ENCODE results near the gene PQBP1. TPM values are rescaled to one million over a fixed set of nuclear protein-coding genes. Genes with fewer than 3 reads are reported as not detected.

Gene PQBP1
- total RNA-seq, 4 donors from 2014 or later, result 46.4 to 90.7 (median 70.3) TPM

DNA sequence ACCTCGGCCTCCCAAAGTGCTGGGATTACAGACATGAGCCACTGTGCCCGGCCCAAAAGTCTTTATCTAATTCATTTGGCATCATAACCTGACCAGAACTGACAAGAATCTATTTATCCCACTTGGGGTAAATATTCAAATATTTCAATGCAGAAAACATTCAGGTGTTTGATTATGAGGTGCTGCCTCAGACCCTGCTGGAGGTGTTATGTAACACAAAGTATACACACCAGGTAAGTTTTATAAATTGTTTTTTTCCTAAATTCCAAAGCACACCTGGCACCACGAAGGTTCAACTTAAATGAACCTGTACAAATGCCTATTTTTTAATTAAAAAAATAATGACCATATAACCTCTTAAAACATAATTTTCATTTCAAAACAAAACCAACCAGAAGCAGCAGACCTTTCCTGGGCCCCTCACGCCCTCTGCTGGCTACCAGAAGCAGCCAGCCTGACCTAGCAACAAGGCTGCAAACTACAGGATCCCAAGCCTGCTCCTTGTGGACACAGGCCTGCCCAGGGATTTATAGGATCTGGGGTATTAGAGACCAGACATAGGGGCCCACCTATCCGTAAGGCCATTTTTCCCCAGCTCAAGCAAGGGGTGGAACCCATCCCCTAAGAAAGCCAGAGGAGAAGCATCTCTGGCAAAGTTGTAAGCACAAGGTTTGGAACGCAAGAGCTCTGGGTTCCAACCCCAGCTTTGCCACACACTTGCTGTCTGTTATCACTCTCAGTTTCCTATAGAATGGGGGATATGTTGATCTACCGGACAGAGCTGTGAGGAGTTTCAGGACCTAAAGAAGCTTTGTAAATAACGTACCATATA is 48.0 kb downstream of the PQBP1 start:
- TF ChIP-seq, protein P1, sequence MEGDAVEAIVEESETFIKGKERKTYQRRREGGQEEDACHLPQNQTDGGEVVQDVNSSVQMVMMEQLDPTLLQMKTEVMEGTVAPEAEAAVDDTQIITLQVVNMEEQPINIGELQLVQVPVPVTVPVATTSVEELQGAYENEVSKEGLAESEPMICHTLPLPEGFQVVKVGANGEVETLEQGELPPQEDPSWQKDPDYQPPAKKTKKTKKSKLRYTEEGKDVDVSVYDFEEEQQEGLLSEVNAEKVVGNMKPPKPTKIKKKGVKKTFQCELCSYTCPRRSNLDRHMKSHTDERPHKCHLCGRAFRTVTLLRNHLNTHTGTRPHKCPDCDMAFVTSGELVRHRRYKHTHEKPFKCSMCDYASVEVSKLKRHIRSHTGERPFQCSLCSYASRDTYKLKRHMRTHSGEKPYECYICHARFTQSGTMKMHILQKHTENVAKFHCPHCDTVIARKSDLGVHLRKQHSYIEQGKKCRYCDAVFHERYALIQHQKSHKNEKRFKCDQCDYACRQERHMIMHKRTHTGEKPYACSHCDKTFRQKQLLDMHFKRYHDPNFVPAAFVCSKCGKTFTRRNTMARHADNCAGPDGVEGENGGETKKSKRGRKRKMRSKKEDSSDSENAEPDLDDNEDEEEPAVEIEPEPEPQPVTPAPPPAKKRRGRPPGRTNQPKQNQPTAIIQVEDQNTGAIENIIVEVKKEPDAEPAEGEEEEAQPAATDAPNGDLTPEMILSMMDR (IDR thresholded peaks at IDR 0.05), result peak; percentile 39 to 59 (median 48)
- TF ChIP-seq POLR2A (IDR thresholded peaks at IDR 0.05), result no peak
- Histone ChIP-seq H3K27ac (no peak overlapping the region), H3K36me3 (no peaks in the 10 kb centered on the region), H3K4me1 (no peaks in the 10 kb centered on the region), H3K27me3 (no peaks in the 10 kb centered on the region), H3K9me3 (no peaks in the 10 kb centered on the region), H3K4me3 (no peak overlapping the region)
- peak; percentile 31 to 35 for DNase-seq
- intact Hi-C loops (cut with DNase I; ENCODE audit: low total_unique reads), result no loop called here

DNA sequence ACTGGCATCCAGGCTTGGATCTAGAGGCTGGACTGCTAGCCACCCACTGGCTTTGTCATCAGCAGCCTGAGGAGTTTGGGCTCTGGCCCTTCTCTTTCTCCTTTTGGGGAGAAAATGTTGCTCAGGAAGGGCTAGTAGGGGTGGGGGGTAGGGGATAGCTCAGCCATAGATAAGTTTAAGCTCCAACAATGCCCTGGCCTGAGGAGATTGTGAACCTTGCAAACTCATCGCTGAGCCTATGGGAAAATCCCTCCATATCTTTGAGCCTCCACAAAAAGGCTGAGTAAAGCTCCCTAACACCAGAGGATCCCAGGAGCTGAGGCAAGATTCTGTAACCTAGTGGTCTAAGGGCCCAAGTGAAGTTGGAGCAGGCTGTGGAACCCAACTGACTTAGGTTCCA is 50.9 kb downstream of the PQBP1 start:
- DNase-seq, result no peak
- intact Hi-C loops (cut with DNase I; ENCODE audit: low total_unique reads), result no loop called here
- no peaks in the 10 kb centered on the region for H3K9me3 ChIP-seq
- H3K4me1 ChIP-seq, result no peaks in the 10 kb centered on the region
- H3K27ac ChIP-seq, result no peak overlapping the region
- H3K27me3 ChIP-seq, result no peaks in the 10 kb centered on the region
- H3K36me3 ChIP-seq, result no peaks in the 10 kb centered on the region
- no peak overlapping the region for H3K4me3 ChIP-seq
- TF ChIP-seq POLR2A (IDR thresholded peaks at IDR 0.05), result no peak
- TF ChIP-seq, protein P1 (IDR thresholded peaks at IDR 0.05), result no peak

Other genes starting within 250 kb of the PQBP1 start
- 10 to 100 TPM in 1 of 4 donors, 1 to 10 TPM in 2, not detected in 1; 1.2 to 20.7 (median 1.9) TPM for gene WAS, start 214.1 kb upstream of the PQBP1 start, total RNA-seq
- 1 to 10 TPM in 3 of 4 donors, under 1 TPM in 1; 0.59 to 7.8 (median 3.8) TPM for gene SUV39H1, start 201.2 kb upstream of the PQBP1 start, total RNA-seq
- not detected for gene GLOD5, start 136.2 kb upstream of the PQBP1 start, total RNA-seq
- gene GATA1, start 111.3 kb upstream of the PQBP1 start, total RNA-seq, result under 1 TPM in 1 of 4 donors, not detected in 3; 0.35 TPM
- 100 to 1,000 TPM in 3 of 4 donors, 10 to 100 TPM in 1; 25.0 to 160 (median 123) TPM for gene HDAC6, start 95.9 kb upstream of the PQBP1 start, total RNA-seq
- under 1 TPM in 2 of 4 donors, not detected in 2; 0.41 to 0.46 TPM for gene ERAS, start 71.4 kb upstream of the PQBP1 start, total RNA-seq
- gene PCSK1N, start 62.3 kb upstream of the PQBP1 start, total RNA-seq, result 10 to 100 TPM in 1 of 4 donors, 1 to 10 TPM in 2, not detected in 1; 3.0 to 15.9 (median 3.4) TPM
- 10 to 100 TPM in 3 of 4 donors, 1 to 10 TPM in 1; 4.1 to 29.5 (median 17.2) TPM for gene TIMM17B, start 162 bp upstream of the PQBP1 start, total RNA-seq
- gene SLC35A2, start 13.7 kb downstream of the PQBP1 start, total RNA-seq, result 10 to 100 TPM in 2 of 4 donors, 1 to 10 TPM in 2; 4.4 to 16.9 (median 11.1) TPM
- gene PIM2, start 21.1 kb downstream of the PQBP1 start, total RNA-seq, result 10 to 100 TPM in 1 of 4 donors, 1 to 10 TPM in 2, not detected in 1; 4.8 to 16.8 (median 9.1) TPM
- 10 to 100 TPM in 3 of 4 donors, 1 to 10 TPM in 1; 8.5 to 58.7 (median 21.8) TPM for gene OTUD5, start 59.7 kb downstream of the PQBP1 start, total RNA-seq
- gene KCND1, start 73.9 kb downstream of the PQBP1 start, total RNA-seq, result 1 to 10 TPM in 2 of 4 donors, under 1 TPM in 1, not detected in 1; 0.29 to 4.6 (median 3.2) TPM
- 10 to 100 TPM; 15.4 to 57.6 (median 22.0) TPM for gene GRIPAP1, start 104.3 kb downstream of the PQBP1 start, total RNA-seq
- 10 to 100 TPM; 16.7 to 75.0 (median 38.7) TPM for gene TFE3, start 145.4 kb downstream of the PQBP1 start, total RNA-seq
- 10 to 100 TPM in 1 of 4 donors, 1 to 10 TPM in 3; 2.0 to 12.0 (median 4.2) TPM for gene CCDC120, start 161.1 kb downstream of the PQBP1 start, total RNA-seq
- gene PRAF2, start 176.1 kb downstream of the PQBP1 start, total RNA-seq, result 10 to 100 TPM in 2 of 4 donors, 1 to 10 TPM in 1, under 1 TPM in 1; 0.77 to 45.2 (median 23.8) TPM
- 10 to 100 TPM; 37.6 to 96.5 (median 58.7) TPM for gene WDR45, start 182.0 kb downstream of the PQBP1 start, total RNA-seq
- 10 to 100 TPM in 2 of 4 donors, 1 to 10 TPM in 2; 5.6 to 22.0 (median 12.8) TPM for gene GPKOW, start 225.8 kb downstream of the PQBP1 start, total RNA-seq

All from uterus (tissue), 4 donors.